NT2/D1 (cell line): ENCODE data around the gene KIDINS220.

ENCODE experiments used
- DNase-seq: peaks from one replicate; pipeline ENCODE4 v3.0.0-alpha.2; 2011; ENCODE audit warnings: low read depth, low spot score
- H3K27me3 ChIP-seq: 2 replicates; pipeline ENCODE4 v1.6.0; 2011; ENCODE audit warnings: mild to moderate bottlenecking; ENCODE audit not compliant: insufficient read length, insufficient read depth
- H3K36me3 ChIP-seq: 2 replicates; pipeline ENCODE4 v1.6.1; 2011; ENCODE audit warnings: mild to moderate bottlenecking, low read length, mixed read lengths; ENCODE audit not compliant: insufficient read depth, insufficient read length
- H3K4me1 ChIP-seq: 2 replicates; pipeline ENCODE4 v1.5.1; 2011; ENCODE audit not compliant: insufficient read depth, insufficient read length
- H3K4me3 ChIP-seq: 2 replicates; pipeline ENCODE4 v1.5.1; 2011; ENCODE audit warnings: low read depth; ENCODE audit not compliant: insufficient read length
- H3K9ac ChIP-seq: 2 replicates; pipeline ENCODE4 v1.6.0; 2011; ENCODE audit warnings: low read depth; ENCODE audit not compliant: insufficient read length
- H3K9me3 ChIP-seq: 2 replicates; pipeline ENCODE4 v1.5.1; 2011; ENCODE audit warnings: mild to moderate bottlenecking, low read length; ENCODE audit not compliant: insufficient read depth
- SUZ12 ChIP-seq: IDR thresholded peaks from 2 replicates; pipeline ENCODE4 v1.6.1; 2011; ENCODE audit not compliant: insufficient read length, insufficient read depth; ENCODE audit errors: extremely low read depth
- YY1 ChIP-seq: IDR thresholded peaks from 2 replicates; pipeline ENCODE4 v1.6.1; 2011; ENCODE audit not compliant: insufficient read length, insufficient read depth
- ZNF274 ChIP-seq: IDR thresholded peaks from 2 replicates; pipeline ENCODE4 v1.6.1; 2011; ENCODE audit warnings: mild to moderate bottlenecking, low read depth, low read length

The KIDINS220 gene

GRCh38 chr2:8822218-8822617, 15.2 kb downstream of the KIDINS220 start:
- H3K4me3 ChIP-seq: no peak overlapping the region
- DNase-seq: no peak
- peaks cover 7% of the 10 kb centered on the region for H3K36me3 ChIP-seq
- no peak overlapping the region for H3K9ac ChIP-seq
- H3K9me3 ChIP-seq: no peaks in the 10 kb centered on the region
- H3K4me1 ChIP-seq: no peaks in the 10 kb centered on the region
- no peaks in the 10 kb centered on the region for H3K27me3 ChIP-seq
- TF ChIP-seq ZNF274: no peak
- no peak for TF ChIP-seq SUZ12
- TF ChIP-seq YY1: no peak

GRCh38 chr2:8821276-8822217, 15.9 kb downstream of the KIDINS220 start:
- Histone ChIP-seq H3K9ac (no peak overlapping the region), H3K27me3 (no peaks in the 10 kb centered on the region), H3K4me3 (no peak overlapping the region), H3K4me1 (no peaks in the 10 kb centered on the region), H3K36me3 (peaks cover 8% of the 10 kb centered on the region), H3K9me3 (no peaks in the 10 kb centered on the region)
- DNase-seq: no peak
- no peak for TF ChIP-seq SUZ12
- TF ChIP-seq ZNF274: no peak
- TF ChIP-seq YY1: no peak

- TF ChIP-seq SUZ12 (no peak), ZNF274 (no peak), YY1 (no peak)
- no peak overlapping the region for H3K9ac ChIP-seq
- DNase-seq: no peak
- peaks cover 7% of the 10 kb centered on the region for H3K36me3 ChIP-seq
- no peaks in the 10 kb centered on the region for H3K9me3 ChIP-seq
- H3K27me3 ChIP-seq: no peaks in the 10 kb centered on the region
- no peak overlapping the region for H3K4me3 ChIP-seq
- H3K4me1 ChIP-seq: no peaks in the 10 kb centered on the region
Observed at GRCh38 chr2:8819948-8820347, 17.5 kb downstream of the KIDINS220 start.

GRCh38 chr2:8819194-8819593, 18.2 kb downstream of the KIDINS220 start:
- peaks cover 3% of the 10 kb centered on the region for H3K36me3 ChIP-seq
- no peak overlapping the region for H3K9ac ChIP-seq
- no peak overlapping the region for H3K4me3 ChIP-seq
- DNase-seq: no peak
- H3K4me1 ChIP-seq: no peaks in the 10 kb centered on the region
- TF ChIP-seq ZNF274 (no peak), YY1 (no peak), SUZ12 (no peak)
- H3K27me3 ChIP-seq: no peaks in the 10 kb centered on the region
- H3K9me3 ChIP-seq: no peaks in the 10 kb centered on the region

GRCh38 chr2:8817221-8817620, 20.2 kb downstream of the KIDINS220 start:
- Histone ChIP-seq H3K4me1 (no peaks in the 10 kb centered on the region), H3K9me3 (no peaks in the 10 kb centered on the region), H3K27me3 (no peaks in the 10 kb centered on the region), H3K36me3 (peaks cover 3% of the 10 kb centered on the region), H3K9ac (no peak overlapping the region), H3K4me3 (no peak overlapping the region)
- no peak for DNase-seq
- TF ChIP-seq ZNF274 (no peak), YY1 (no peak), SUZ12 (no peak)

GRCh38 chr2:8806885-8807704, 30.3 kb downstream of the KIDINS220 start:
- Histone ChIP-seq H3K36me3 (peaks cover 17% of the 10 kb centered on the region), H3K4me1 (no peaks in the 10 kb centered on the region), H3K27me3 (no peaks in the 10 kb centered on the region), H3K4me3 (no peak overlapping the region), H3K9ac (no peak overlapping the region), H3K9me3 (no peaks in the 10 kb centered on the region)
- no peak for TF ChIP-seq ZNF274
- no peak for DNase-seq
